HCT116 (cell line): Measurements from ENCODE around the gene SHISAL1.

ENCODE experiments used
- CEBPB ChIP-seq: IDR thresholded peaks from 2 replicates; pipeline ENCODE4 v1.6.1; 2012; ENCODE audit warnings: low read depth
- FOSL1 ChIP-seq: IDR thresholded peaks from 2 replicates; pipeline ENCODE4 v1.6.1; 2012; ENCODE audit warnings: low read depth
- POLR2A ChIP-seq: IDR thresholded peaks from 2 replicates; pipeline ENCODE4 v1.7.0; 2011; ENCODE audit warnings: borderline replicate concordance; ENCODE audit not compliant: insufficient read depth, insufficient read length; ENCODE audit errors: extremely low read depth
- POLR2AphosphoS5 ChIP-seq: IDR thresholded peaks from 2 replicates; pipeline ENCODE4 v1.6.1; 2011; ENCODE audit warnings: mild to moderate bottlenecking, low read depth, low read length, moderate library complexity
- RAD21 ChIP-seq: IDR thresholded peaks from 2 replicates; pipeline ENCODE4 v1.6.1; 2012; ENCODE audit warnings: low read depth, mild to moderate bottlenecking
- YY1 ChIP-seq: IDR thresholded peaks from 2 replicates; pipeline ENCODE4 v1.6.1; 2011; ENCODE audit warnings: low read length, low read depth, moderate library complexity, mild to moderate bottlenecking; ENCODE audit not compliant: insufficient replicate concordance; ENCODE audit errors: extremely low read depth
- ZNF274 ChIP-seq: fragments of 200-500 bp; sonication (Bioruptor generic); IDR thresholded peaks from 2 replicates; pipeline ENCODE4 v1.6.1; 2014; ENCODE audit warnings: mild to moderate bottlenecking, low read depth, low read length, inconsistent platforms
- TF ChIP-seq, protein P1 (sequence below): IDR thresholded peaks from 2 replicates; pipeline ENCODE4 v1.6.1; 2012; ENCODE audit warnings: low read depth
- TF ChIP-seq, protein P2 (sequence below), 3 experiments: fragments of 200-600 bp in 1 of 3; sonication (generic) in 1 of 3; IDR thresholded peaks in 2 of 3; conservative IDR thresholded peaks in 1 of 3; 2 replicates each; pipeline ENCODE4 v1.5.1; 2012 to 2017; ENCODE audit warnings: low read depth in 2 of 3, low read length in 2 of 3, antibody characterized with exemption in 1 of 3, borderline replicate concordance in 1 of 3, control low read depth in 1 of 3, mild to moderate bottlenecking in 1 of 3, mixed read lengths in 1 of 3, mixed run types in 1 of 3, moderate library complexity in 1 of 3; ENCODE audit not compliant: insufficient read depth in 1 of 3

DNA sequence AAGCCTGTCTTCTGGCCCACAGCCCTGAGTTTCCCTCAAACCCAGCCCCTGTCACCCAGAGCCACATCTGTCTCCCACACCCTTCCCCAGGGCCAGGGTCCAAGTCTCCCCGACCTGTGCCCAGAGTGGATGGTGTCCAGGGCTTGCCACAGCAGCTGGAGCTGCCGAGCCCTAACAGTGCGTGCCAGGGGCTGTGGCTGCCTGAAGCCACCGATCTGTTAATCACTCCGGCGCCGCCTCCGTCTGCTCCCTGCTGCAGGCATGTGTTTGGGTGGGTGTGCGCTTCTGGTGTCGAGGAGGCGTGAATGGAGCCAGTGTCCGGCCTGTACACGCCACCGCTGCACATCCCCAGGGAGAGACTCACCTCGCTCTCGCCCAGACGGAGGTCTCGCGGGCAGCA is 26.1 kb downstream of the SHISAL1 start:
- TF ChIP-seq RAD21 (no peak), YY1 (no peak), FOSL1 (no peak), POLR2AphosphoS5 (no peak), POLR2A (no peak), CEBPB (no peak), ZNF274 (no peak)
- TF ChIP-seq, protein P1, sequence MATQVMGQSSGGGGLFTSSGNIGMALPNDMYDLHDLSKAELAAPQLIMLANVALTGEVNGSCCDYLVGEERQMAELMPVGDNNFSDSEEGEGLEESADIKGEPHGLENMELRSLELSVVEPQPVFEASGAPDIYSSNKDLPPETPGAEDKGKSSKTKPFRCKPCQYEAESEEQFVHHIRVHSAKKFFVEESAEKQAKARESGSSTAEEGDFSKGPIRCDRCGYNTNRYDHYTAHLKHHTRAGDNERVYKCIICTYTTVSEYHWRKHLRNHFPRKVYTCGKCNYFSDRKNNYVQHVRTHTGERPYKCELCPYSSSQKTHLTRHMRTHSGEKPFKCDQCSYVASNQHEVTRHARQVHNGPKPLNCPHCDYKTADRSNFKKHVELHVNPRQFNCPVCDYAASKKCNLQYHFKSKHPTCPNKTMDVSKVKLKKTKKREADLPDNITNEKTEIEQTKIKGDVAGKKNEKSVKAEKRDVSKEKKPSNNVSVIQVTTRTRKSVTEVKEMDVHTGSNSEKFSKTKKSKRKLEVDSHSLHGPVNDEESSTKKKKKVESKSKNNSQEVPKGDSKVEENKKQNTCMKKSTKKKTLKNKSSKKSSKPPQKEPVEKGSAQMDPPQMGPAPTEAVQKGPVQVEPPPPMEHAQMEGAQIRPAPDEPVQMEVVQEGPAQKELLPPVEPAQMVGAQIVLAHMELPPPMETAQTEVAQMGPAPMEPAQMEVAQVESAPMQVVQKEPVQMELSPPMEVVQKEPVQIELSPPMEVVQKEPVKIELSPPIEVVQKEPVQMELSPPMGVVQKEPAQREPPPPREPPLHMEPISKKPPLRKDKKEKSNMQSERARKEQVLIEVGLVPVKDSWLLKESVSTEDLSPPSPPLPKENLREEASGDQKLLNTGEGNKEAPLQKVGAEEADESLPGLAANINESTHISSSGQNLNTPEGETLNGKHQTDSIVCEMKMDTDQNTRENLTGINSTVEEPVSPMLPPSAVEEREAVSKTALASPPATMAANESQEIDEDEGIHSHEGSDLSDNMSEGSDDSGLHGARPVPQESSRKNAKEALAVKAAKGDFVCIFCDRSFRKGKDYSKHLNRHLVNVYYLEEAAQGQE: no peak
- TF ChIP-seq, protein P2, sequence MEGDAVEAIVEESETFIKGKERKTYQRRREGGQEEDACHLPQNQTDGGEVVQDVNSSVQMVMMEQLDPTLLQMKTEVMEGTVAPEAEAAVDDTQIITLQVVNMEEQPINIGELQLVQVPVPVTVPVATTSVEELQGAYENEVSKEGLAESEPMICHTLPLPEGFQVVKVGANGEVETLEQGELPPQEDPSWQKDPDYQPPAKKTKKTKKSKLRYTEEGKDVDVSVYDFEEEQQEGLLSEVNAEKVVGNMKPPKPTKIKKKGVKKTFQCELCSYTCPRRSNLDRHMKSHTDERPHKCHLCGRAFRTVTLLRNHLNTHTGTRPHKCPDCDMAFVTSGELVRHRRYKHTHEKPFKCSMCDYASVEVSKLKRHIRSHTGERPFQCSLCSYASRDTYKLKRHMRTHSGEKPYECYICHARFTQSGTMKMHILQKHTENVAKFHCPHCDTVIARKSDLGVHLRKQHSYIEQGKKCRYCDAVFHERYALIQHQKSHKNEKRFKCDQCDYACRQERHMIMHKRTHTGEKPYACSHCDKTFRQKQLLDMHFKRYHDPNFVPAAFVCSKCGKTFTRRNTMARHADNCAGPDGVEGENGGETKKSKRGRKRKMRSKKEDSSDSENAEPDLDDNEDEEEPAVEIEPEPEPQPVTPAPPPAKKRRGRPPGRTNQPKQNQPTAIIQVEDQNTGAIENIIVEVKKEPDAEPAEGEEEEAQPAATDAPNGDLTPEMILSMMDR (IDR thresholded peaks at IDR 0.05 in 2 of 3, conservative IDR thresholded peaks at IDR 0.05 in 1 of 3; ENCODE audit: borderline replicate concordance in 1 of 3, insufficient read depth in 1 of 3, low read depth in 2 of 3, low read length in 2 of 3): no peak
